Measurements from ENCODE around the gene CD2BP2. TPM values are rescaled to one million over a fixed set of nuclear protein-coding genes. Genes with fewer than 3 reads are reported as not detected.

CD2BP2 gene
- total RNA-seq, 4 donors from 2014 or later: 27.3 to 39.9 (median 35.4) TPM

DNA sequence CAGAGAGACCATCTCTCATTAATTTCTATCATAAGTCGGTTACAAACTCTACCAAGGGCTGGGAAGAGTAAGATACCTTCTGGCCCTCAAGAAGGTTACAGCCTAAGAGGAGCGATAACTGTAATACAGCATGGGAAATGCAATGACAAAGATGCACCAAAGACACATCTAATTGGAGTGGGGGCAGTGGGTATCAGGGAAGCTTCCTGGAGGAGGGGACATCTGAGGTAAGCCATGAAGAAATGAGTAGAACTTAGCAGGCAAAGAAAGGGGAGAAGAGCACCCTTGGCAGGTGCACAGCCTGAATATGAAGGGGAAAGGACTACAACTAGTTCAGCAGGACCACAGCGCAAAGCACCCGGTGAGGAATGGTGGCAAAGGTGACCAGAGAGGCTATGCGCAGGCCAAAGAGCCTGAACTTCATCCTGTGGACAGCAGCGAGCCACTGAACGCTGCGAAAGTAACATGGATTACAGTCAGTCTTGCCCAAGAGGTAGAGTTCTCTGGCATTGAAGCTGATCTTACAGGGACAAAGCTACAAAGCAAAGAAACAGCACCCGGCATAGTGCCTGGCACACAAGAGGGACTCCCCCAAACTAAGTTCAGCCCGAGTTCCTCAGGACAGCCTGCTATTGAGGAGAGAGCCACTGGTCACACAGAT lies 12.4 kb upstream of the CD2BP2 start:
- DNase-seq (ENCODE audit: low spot score): no peak
- TF ChIP-seq, protein P1, sequence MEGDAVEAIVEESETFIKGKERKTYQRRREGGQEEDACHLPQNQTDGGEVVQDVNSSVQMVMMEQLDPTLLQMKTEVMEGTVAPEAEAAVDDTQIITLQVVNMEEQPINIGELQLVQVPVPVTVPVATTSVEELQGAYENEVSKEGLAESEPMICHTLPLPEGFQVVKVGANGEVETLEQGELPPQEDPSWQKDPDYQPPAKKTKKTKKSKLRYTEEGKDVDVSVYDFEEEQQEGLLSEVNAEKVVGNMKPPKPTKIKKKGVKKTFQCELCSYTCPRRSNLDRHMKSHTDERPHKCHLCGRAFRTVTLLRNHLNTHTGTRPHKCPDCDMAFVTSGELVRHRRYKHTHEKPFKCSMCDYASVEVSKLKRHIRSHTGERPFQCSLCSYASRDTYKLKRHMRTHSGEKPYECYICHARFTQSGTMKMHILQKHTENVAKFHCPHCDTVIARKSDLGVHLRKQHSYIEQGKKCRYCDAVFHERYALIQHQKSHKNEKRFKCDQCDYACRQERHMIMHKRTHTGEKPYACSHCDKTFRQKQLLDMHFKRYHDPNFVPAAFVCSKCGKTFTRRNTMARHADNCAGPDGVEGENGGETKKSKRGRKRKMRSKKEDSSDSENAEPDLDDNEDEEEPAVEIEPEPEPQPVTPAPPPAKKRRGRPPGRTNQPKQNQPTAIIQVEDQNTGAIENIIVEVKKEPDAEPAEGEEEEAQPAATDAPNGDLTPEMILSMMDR (IDR thresholded peaks at IDR 0.05): no peak
- ATAC-seq (ENCODE audit: low FRiP score): no peak

DNA sequence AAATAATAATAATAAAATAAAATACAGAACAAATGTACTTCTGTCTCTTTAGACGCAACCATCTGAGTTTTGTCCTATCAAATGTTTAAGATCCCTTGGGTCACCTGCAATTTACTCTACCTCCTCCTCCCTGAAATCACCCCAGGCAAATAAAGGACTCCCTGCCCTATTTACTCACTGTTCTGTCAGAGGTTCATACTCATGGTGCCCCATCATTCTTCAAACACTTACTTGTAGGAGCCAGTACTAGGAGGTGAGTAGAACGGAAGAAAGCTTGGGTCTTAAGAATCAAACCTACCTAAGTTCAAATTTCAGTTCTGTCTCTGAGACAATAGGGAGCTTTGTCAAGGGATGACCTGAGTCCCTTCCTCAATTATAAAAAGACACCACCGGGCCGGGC lies 11.4 kb upstream of the CD2BP2 start:
- no peak for DNase-seq (ENCODE audit: low spot score)
- ATAC-seq (ENCODE audit: low FRiP score): no peak
- TF ChIP-seq, protein P1 (IDR thresholded peaks at IDR 0.05): no peak

DNA sequence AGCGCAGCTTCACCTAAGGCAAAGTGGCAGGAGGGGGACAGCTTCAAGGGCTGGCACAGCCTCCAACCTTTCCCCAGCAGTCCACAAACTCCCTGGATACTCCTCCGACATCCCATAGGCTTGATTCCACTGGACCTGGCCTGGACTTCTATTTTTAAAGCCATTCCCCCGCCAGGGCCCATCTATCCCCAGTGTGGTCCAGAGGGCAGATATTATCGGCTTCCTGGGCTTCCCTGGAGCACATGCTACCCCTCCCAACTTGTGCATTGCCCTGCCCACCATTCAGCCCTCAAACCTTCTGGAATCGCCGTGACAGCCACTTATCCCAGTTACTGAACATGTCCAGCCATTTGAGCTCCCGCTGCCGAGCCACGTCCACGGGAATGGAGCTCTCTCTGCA lies 10.1 kb upstream of the CD2BP2 start:
- TF ChIP-seq, protein P1 (IDR thresholded peaks at IDR 0.05): no peak
- ATAC-seq (ENCODE audit: low FRiP score): no peak
- DNase-seq (ENCODE audit: low spot score): no peak

DNA sequence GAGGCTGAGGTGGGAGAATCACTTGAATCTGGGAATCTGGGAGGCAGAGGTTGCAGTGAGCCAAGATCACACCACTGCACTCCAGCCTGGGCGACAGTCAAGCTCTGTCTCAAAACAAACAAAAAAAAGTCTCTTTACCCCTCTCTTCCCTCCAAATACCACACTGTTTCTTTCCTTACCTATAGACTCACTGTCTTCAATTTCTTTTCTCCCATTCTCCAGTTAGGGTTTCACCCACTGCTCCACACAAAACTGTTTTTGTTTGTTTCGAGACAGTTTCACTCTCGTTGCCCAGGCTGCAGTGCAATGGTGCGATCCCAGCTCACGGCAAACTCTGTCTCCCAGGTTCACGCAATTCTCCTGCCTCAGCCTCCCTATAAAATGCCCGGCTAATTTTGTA lies 6.1 kb upstream of the CD2BP2 start:
- ATAC-seq (ENCODE audit: low FRiP score) (no peak), DNase-seq (ENCODE audit: low spot score) (no peak)
- TF ChIP-seq, protein P1 (IDR thresholded peaks at IDR 0.05): no peak

DNA sequence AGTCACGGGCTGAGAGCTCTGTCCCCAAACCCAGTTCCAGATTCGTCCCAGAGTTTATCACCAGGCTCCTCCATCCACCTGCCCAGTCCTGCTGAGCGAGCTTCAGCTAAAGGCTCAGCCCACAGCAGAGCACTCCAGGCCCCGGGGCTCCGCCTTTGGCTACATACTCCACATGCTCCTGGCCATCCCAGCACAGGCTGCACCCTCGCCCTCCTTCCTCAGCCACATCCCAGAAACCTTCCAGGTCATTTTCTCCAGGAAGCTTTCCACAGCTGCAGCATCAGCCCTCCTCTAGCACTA lies 4.7 kb upstream of the CD2BP2 start:
- no peak for DNase-seq (ENCODE audit: low spot score)
- no peak for ATAC-seq (ENCODE audit: low FRiP score)
- TF ChIP-seq, protein P1 (IDR thresholded peaks at IDR 0.05): no peak

DNA sequence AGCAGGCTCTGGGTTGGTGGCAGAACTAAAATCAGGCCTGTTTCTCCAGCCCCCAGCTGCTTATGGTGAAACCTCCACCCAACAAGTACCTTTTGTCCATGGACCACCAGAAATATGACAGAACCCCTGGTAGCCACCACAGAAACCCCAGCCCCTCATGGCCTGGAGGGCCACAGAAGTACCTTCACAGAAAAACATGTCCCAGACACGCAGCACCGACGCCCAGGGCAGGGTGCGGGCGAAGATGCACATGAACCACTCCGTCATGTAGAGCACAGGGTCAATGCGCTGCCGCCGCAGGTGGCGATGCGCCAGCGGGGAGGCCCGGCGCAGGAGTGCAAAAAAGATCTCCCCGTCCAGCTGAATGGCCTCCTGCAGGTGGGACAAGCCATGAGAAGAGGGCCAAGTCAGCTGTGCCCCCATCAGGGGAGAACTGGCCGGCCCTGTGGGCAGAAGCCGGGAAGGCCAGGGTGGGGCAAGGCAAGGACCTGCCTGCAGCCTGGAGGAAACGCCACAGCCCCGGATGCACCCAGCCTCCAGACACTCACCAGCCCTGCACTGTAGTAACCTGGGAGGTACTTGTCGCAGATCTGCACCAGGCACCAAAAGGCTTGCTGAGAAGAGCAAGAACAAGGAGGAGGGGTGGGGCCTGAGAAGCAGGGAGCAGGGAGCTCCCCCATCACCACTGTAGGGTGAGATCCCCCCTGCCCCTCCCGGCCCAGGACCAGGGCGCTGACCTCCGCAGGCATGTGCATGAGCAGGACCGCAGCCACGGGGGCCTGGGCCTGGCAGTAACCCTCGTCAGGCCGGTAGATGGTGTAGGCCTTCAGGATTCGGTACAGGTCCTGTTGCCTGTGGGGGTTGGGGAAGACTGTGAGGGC lies 4.1 kb upstream of the CD2BP2 start:
- TF ChIP-seq, protein P1 (IDR thresholded peaks at IDR 0.05): no peak
- no peak for DNase-seq (ENCODE audit: low spot score)
- no peak for ATAC-seq (ENCODE audit: low FRiP score)

DNA sequence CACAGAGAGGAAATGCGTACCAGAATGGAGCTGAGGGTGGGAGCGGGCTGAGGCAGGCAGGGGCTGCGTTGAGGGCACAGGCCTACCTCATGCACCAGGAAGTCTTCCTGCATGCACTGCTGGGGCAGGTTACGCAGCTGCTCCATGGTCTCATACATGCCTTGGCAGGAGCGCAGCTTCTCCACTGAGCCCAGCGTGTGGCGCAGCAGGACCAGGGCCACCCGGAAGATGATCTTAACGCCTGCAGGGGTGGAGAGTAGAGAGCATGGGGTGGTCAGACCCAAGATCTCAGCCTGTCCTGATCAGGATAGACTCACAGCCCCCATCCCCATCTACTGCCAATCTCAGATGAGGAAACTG lies 3.4 kb upstream of the CD2BP2 start:
- no peak for ATAC-seq (ENCODE audit: low FRiP score)
- TF ChIP-seq, protein P1 (IDR thresholded peaks at IDR 0.05): no peak
- no peak for DNase-seq (ENCODE audit: low spot score)
